ENCODE data around the gene C19orf67.
"Not testable (repeated sequence)": the region's sequence is repeated elsewhere in the genome, so short reads cannot be mapped to it uniquely, and the experiment has no call there.

Gene C19orf67

DNA sequence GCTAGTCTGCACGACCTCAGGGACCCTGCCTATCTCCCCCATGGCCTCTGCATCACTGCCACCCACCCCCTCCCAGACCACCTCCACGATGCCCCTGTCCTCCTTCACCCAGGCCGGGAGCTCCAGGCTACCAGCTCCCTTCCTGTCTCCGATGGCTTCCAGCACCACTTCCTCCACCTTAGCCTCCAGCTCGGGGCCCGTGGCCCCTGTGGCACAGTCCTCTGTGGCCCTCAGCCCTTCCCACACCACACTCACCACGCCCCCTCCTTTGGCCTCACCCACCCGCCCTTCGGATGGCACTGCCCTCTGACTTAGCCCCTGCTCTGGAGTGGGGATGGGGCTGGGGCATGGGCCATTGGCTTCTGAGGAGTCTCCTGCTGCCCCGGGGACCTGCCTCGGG is 30.9 kb downstream of the C19orf67 start:
- no peak overlapping the region for H3K4me3 ChIP-seq (ENCODE audit: low read depth, low read length)
- no peak overlapping the region for H3K27ac ChIP-seq
- no peak for DNase-seq
- H3K36me3 ChIP-seq (replicated peaks), result no peaks in the 10 kb centered on the region
- H3K27me3 ChIP-seq (replicated peaks), result peaks cover 10% of the 10 kb centered on the region
- no peak for TF ChIP-seq CTCF (IDR thresholded peaks at IDR 0.05; ENCODE audit: low read depth, low read length, missing control alignments)
- in situ Hi-C loops (cut with HindIII; ENCODE audit: low pct_ligation_motif_present, low sequenced_read_pairs), result no loop called here

- H3K4me3 ChIP-seq (ENCODE audit: low read depth, low read length), result no peak overlapping the region
- H3K27ac ChIP-seq, result no peak overlapping the region
- DNase-seq, result no peak
- TF ChIP-seq CTCF (IDR thresholded peaks at IDR 0.05; ENCODE audit: low read depth, low read length, missing control alignments), result no peak
- no peaks in the 10 kb centered on the region for H3K36me3 ChIP-seq (replicated peaks)
- in situ Hi-C loops (cut with HindIII; ENCODE audit: low pct_ligation_motif_present, low sequenced_read_pairs), result no loop called here
- peaks cover 9% of the 10 kb centered on the region for H3K27me3 ChIP-seq (replicated peaks)
Measured at GRCh38 chr19:14054099-14054498, 31.5 kb downstream of the C19orf67 start.

GRCh38 chr19:14053500-14053899 is 32.1 kb downstream of the C19orf67 start:
- no peak for DNase-seq
- Histone ChIP-seq H3K4me3 (ENCODE audit: low read depth, low read length) (no peak overlapping the region), H3K36me3 (replicated peaks) (no peaks in the 10 kb centered on the region), H3K27ac (no peak overlapping the region), H3K27me3 (replicated peaks) (peaks cover 3% of the 10 kb centered on the region)
- no peak for TF ChIP-seq CTCF (IDR thresholded peaks at IDR 0.05; ENCODE audit: low read depth, low read length, missing control alignments)
- in situ Hi-C loops (cut with HindIII; ENCODE audit: low pct_ligation_motif_present, low sequenced_read_pairs), result no loop called here

GRCh38 chr19:14053032-14053431 is 32.6 kb downstream of the C19orf67 start:
- no peak overlapping the region for H3K27ac ChIP-seq
- no peak for DNase-seq
- in situ Hi-C loops (cut with HindIII; ENCODE audit: low pct_ligation_motif_present, low sequenced_read_pairs), result no loop called here
- TF ChIP-seq CTCF (IDR thresholded peaks at IDR 0.05; ENCODE audit: low read depth, low read length, missing control alignments), result no peak
- H3K4me3 ChIP-seq (ENCODE audit: low read depth, low read length), result no peak overlapping the region
- no peaks in the 10 kb centered on the region for H3K36me3 ChIP-seq (replicated peaks)
- H3K27me3 ChIP-seq (replicated peaks), result no peaks in the 10 kb centered on the region

DNA sequence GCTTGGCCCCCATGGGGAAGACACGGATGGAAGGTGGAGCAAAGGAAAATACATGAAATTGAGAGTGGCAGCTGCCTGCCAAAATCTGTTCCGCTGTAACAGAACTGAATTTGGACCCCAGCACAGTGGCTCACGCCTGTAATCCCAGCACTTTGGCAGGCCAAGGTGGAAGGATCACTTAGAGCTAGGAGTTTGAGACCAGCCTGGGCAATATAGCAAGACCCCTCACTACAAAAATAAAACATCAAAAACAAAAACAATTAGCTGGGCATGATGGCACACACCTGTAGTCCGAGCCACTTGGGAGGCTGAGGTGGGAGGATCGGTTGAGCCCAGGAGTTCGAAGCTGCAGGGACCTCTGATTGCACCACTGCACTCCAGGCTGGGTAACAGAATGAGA is 33.1 kb downstream of the C19orf67 start:
- DNase-seq, result no peak
- no peaks in the 10 kb centered on the region for H3K36me3 ChIP-seq (replicated peaks)
- TF ChIP-seq CTCF (IDR thresholded peaks at IDR 0.05; ENCODE audit: low read depth, low read length, missing control alignments), result no peak
- in situ Hi-C loops (cut with HindIII; ENCODE audit: low pct_ligation_motif_present, low sequenced_read_pairs), result no loop called here
- H3K27ac ChIP-seq, result no peak overlapping the region
- no peaks in the 10 kb centered on the region for H3K27me3 ChIP-seq (replicated peaks)
- H3K4me3 ChIP-seq (ENCODE audit: low read depth, low read length), result no peak overlapping the region

DNA sequence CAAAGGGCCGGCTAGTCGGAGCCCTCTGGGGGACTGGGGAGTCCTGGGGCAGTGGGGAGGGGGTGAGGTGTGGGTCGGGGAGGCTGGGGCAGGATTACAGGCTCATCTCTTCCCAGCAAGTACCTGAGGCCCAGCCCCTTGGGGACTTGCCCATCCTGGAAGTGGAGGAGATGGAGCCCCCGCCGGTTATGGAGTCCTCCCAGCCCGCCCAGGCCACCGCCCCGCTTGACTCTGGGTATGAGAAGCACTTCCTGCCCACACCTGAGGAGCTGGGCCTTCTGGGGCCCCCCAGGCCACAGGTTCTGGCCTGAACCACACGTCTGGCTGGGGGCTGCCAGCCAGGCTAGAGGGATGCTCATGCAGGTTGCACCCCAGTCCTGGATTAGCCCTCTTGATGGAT is 33.6 kb downstream of the C19orf67 start:
- no peaks in the 10 kb centered on the region for H3K36me3 ChIP-seq (replicated peaks)
- no peak for DNase-seq
- no peaks in the 10 kb centered on the region for H3K27me3 ChIP-seq (replicated peaks)
- TF ChIP-seq CTCF (IDR thresholded peaks at IDR 0.05; ENCODE audit: low read depth, low read length, missing control alignments), result no peak
- no peak overlapping the region for H3K4me3 ChIP-seq (ENCODE audit: low read depth, low read length)
- in situ Hi-C loops (cut with HindIII; ENCODE audit: low pct_ligation_motif_present, low sequenced_read_pairs), result no loop called here
- H3K27ac ChIP-seq, result no peak overlapping the region

DNA sequence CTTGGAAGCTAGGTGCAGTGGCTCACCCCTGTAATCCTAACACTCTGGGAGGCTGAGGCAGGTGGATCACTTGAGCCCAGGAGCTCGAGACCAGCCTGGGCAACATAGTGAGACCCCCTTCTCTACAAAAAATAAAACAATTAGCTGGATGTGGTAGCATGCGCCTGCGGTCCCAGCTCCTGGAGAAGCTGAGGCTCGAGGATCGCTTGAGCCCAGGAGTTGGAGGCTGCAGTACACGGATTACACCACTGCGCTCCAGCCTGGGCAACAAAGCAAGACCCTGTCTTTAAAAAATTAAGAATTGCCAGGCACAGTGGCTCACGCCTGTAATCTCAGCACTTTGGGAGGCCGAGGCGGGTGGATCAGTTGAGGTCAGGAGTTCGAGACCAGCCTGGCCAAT is 34.6 kb downstream of the C19orf67 start:
- H3K27ac ChIP-seq; DNase-seq; H3K4me3 ChIP-seq (ENCODE audit: low read depth, low read length); H3K27me3 ChIP-seq (replicated peaks); H3K36me3 ChIP-seq (replicated peaks); in situ Hi-C loops (cut with HindIII; ENCODE audit: low pct_ligation_motif_present, low sequenced_read_pairs): not testable (repeated sequence)

All from brain microvascular endothelial cell (primary cell).